Activated CD8-positive, alpha-beta memory T cell treated with anti-CD3 and anti-CD28 coated beads for 1 hour (primary cell): Measurements from ENCODE around the gene PLA2G7.
"Not testable (repeated sequence)": the region's sequence is repeated elsewhere in the genome, so short reads cannot be mapped to it uniquely, and the experiment has no call there.

Source experiments
- DNase-seq, 2 donors: peaks; one replicate each; pipeline ENCODE4 v3.0.0-alpha.2; 2020; ENCODE audit warnings: low read depth in 1 of 2; ENCODE audit errors: extremely low read depth in 1 of 2

The PLA2G7 gene

GRCh38 chr6:46734867-46735719, at the start of gene PLA2G7:
Gene PLA2G7 (minus strand): TSS chr6:46735375. CDS start chr6:46722891, 12,484 bp downstream.
- DNase-seq = no peak

- no peak for DNase-seq
These were observed 49.4 kb upstream of the PLA2G7 start for GRCh38 chr6:46784535-46784934.

DNA sequence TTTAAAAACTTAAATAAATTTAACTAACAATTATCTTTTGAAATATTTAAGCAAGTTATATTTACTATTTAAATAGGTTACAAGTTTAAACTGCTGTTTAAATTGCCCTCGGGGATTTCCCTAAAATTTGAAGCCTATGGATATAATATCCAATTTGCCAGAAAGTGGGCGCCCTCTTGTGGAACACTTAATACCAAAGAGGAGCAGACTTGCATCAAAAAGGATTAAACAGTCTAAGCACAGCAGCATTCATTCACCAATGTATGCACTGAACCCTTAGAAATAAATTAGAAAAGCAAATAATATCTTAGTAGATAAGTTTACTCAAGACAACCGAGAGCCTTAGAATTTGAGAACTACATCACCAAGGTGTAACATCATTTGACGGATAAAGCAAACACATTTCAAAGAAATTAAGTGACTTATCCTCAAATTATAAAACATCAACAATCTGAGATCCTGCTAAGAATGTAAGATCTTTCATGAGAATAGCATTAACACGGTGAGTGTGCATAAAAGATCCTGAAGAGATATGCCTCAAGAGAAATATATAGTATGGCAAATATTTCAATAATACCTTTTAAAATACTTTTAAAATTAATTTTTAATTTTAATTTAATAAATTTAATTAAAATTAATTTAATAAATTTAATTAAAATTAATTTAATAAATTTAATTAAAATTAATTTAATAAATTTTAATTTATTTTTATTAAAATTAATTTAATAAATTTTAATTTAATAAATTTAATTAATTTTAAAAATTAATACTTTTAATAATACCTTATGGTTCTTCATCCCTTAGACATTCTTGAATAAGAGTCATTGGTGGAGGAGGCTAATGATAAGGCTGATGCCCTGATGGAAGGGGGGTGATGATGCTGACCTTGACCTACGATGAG, 46.6 kb upstream of the PLA2G7 start:
- no peak for DNase-seq

- no peak for DNase-seq
These were observed 42.5 kb upstream of the PLA2G7 start for GRCh38 chr6:46777476-46778346.

DNA sequence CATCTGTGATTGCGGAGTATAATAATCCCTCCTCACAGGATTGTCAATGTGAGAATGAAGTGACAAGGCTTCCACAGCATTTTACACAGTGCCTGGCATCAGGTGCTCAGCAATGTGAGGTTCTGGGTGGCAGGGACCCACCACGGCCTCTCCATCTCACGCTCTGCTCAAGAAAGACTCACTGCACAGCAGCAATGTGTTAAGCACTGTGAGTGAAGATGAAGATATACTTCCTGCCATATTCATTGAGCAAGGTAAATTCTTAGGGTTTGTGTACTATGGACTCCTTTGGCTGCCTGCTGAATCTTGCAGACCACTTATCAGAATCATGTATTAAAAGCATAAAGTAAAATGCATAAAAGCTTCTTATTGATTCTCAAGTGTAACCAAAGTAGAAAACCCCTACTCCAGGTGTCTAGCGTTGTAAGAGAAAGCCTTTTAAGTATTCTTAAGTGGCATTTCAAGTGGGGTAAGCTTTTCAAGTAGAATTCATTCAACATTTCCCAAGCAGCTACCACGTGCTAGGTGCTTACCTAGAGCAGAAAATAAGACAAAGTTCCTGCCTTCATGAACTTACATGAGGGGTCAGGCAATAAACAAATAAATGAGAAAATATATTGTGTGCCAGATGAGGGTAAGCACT, 41.0 kb upstream of the PLA2G7 start:
- DNase-seq = no peak

- not testable (repeated sequence) for DNase-seq
These were observed 39.6 kb upstream of the PLA2G7 start for GRCh38 chr6:46774736-46775135.

GRCh38 chr6:46773201-46773855, 38.2 kb upstream of the PLA2G7 start:
- DNase-seq = no peak

DNA sequence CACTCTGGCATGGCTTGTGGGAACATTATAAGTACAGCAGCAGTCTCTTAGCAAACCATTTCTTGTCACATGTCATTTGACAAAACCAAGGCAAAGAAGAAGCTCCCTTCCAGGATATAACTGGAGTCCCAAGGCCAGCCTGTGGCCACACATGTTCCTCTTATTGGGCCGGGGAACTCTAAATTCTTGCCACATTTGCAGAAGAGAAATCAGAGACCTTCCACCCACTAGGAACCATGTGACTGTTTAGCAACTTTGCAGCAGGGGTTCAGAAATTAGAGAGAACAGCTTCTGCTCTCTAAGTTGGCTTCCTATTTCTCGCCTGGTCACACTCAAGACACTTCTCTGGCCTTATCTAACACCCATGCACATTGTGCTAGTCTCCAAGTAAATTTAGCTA, 37.6 kb upstream of the PLA2G7 start:
- no peak for DNase-seq

- DNase-seq = no peak
These were observed 36.8 kb upstream of the PLA2G7 start for GRCh38 chr6:46772016-46772415.

GRCh38 chr6:46764961-46765360, 29.8 kb upstream of the PLA2G7 start:
- DNase-seq = no peak

DNA sequence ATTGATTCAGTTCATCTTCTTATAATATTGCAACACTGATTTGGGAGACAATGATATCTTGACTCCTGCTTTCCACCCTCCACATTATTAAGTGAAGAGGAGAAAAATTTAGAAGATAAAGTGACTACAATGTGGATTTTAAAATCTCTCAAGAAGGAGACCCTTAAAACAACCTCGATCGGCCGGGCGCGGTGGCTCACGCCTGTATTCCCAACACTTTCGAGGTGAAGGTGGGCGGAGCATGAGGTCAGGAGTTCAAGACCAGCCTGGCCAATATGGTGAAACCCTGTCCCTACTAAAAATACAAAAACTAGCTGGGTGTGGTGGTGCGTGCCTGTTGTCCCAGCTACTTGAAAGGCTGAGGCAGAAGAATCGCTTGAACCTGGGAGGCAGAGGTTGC, 29.1 kb upstream of the PLA2G7 start:
- DNase-seq = not testable (repeated sequence)

- DNase-seq = no peak
These were observed 28.3 kb upstream of the PLA2G7 start for GRCh38 chr6:46763466-46763865.

DNA sequence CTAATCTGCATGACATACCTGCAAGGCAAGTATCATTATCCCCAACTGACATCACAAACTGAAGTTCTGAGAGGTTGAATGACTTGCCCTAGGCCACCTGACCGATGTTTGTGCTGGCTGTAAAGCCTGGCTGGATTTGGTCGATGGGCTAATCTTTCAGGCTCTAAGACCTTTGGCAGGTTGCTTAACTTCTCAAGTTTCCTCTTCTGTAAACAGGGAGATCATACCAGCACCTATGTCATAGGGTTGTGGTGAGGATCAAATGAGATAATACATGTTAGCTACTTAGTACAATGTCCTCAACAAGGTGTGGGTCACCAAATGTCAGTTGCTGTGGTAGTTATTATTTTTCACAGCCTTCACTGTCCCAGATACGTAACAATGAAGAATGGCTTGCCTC, 25.8 kb upstream of the PLA2G7 start:
- DNase-seq = no peak

DNA sequence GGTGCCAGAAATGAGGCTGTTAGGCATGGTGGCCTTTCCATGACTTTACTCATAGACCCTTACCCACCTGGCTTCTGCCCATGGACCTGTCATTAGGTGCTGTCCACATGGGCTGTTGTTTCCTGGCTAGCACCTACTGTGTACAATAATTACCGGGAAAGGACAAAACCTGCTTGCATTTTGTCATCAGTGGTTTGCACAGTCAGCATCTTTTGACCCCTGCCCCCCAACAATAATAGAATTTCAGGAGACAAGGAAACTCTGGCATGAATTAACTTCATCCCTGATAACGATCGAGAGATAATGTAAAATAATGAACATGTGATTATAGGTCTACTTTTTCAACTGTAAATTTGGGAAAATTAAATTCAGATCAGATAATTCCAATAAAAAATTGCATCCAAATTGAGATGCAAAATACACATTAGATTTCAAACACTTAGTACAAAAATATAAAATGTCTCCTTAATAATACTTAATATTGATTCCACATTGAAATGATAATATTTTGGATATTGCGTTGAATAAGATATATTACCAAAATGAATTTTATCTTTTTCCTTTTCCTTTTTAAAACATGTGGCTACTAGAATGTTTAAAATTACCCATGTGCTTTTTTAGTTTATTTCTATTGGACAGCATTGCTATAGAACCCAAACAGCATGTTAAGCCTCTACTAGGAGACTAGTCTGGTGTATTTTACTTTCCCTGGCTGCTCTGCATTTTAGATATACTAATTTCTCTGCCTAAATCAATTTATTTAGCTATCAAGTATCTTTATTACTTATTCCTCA, 24.0 kb upstream of the PLA2G7 start:
- no peak for DNase-seq

- DNase-seq = no peak
These were observed 22.0 kb upstream of the PLA2G7 start for GRCh38 chr6:46757214-46757596.

DNA sequence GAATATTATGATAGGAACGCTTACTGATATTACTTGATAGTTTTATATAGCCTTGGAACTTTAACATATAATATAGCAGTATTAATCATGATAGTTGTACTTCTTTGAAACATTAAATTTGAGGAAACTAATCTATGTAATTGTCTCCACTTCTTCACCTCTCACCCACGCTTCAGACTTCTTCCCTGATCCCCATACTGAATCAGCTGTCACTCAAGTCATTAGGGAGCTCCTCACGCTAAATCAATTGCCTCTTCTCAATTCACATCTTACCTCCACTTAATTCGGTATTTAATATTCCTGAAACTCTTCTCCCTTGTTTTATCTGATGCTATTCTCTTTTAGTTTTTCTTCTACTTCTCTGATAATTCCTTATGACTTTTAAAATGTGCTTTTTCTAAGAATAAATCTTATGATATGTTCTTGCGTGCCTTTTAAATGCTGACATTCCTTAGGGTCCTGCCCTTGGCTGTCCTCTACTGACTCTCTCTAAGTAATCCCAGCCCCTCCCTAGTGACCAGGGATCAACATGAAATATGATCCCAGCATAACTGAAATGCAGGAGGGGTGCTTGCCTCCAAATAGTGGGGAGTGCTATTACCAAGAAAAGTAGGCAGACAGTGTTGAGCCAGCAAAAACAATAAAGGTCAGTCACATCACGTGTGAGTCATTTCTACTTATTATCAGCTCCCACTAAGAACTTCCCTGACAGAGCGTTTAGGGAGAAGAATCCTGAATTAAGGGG, 21.5 kb upstream of the PLA2G7 start:
- no peak for DNase-seq

GRCh38 chr6:46755865-46756264, 20.7 kb upstream of the PLA2G7 start:
- DNase-seq = no peak

DNA sequence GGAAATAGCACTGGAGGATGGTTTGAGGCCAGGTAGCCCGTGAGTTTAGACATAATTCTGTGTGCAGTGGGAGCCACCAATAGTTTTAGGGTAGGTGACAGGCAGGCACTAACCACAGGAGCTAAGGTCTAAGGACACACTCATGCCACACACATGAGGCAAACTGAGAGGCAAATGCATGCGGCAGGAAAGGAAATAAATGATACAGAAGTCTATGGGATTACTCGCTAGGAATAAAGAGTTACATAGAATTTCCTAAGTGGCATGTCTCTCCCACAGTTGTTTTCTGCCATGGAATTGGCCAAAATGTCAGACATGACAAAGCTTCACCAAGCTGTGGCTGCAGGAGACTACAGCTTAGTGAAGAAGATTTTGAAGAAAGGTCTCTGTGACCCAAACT, 16.5 kb upstream of the PLA2G7 start:
- no peak for DNase-seq
